H1 (cell line): Measurements from ENCODE around the gene KRTAP10-7. TPM values are rescaled to one million over a fixed set of nuclear protein-coding genes. Genes with fewer than 3 reads are reported as not detected.

Experiments used
- CTCF ChIA-PET: fragments of 300-600 bp; sonication (Branson Sonifier 250); formaldehyde crosslinking; loops from one replicate; lab custom pipeline; 2021; ENCODE audit not compliant: partially characterized antibody; lab: Charles Lee
- POLR2A ChIA-PET: fragments of 300-600 bp; sonication (Branson Sonifier 250); formaldehyde crosslinking; loops from one replicate; lab custom pipeline; 2021; ENCODE audit warnings: inconsistent platforms; ENCODE audit not compliant: partially characterized antibody; lab: Charles Lee
- DNase-seq, 2 experiments: peaks; one replicate each; pipeline versions ENCODE4 v3.0.0 to v3.0.0-alpha.2; 2010 to 2022; ENCODE audit warnings: low spot score in 2 of 2, low read depth in 1 of 2, mixed read lengths in 1 of 2
- FAIRE-seq: peaks from 2 replicates; lab custom pipeline; 2011; peaks lifted over from hg19 to GRCh38; lab: Jason Lieb, UNC
- H2AFZ ChIP-seq: 2 replicates; pipeline ENCODE4 v1.8.1; 2012; ENCODE audit warnings: low read length, inconsistent platforms
- H2AK5ac ChIP-seq: 2 replicates; pipeline ENCODE4 v1.6.1; 2013; ENCODE audit warnings: low read depth, low read length
- H2BK120ac ChIP-seq: replicated peaks from 2 replicates; pipeline ENCODE3; 2013; ENCODE audit warnings: low read depth, low read length, inconsistent platforms
- H2BK12ac ChIP-seq: 2 replicates; pipeline ENCODE4 v1.6.1; 2013; ENCODE audit warnings: low read depth, low read length
- H2BK15ac ChIP-seq: 2 replicates; pipeline ENCODE4 v1.6.1; 2013; ENCODE audit warnings: low read length
- H2BK20ac ChIP-seq: 2 replicates; pipeline ENCODE4 v1.6.1; 2013; ENCODE audit warnings: low read length
- H2BK5ac ChIP-seq: 2 replicates; pipeline ENCODE4 v1.6.1; 2013; ENCODE audit warnings: low read depth, low read length
- H3K14ac ChIP-seq: 2 replicates; pipeline ENCODE4 v1.6.1; 2013; ENCODE audit warnings: inconsistent platforms; ENCODE audit not compliant: insufficient read length
- H3K18ac ChIP-seq: 2 replicates; pipeline ENCODE4 v1.6.1; 2013; ENCODE audit warnings: low read length; ENCODE audit errors: extremely low read depth
- H3K23ac ChIP-seq: 2 replicates; pipeline ENCODE4 v1.6.1; 2013; ENCODE audit warnings: inconsistent platforms; ENCODE audit not compliant: insufficient read length
- H3K23me2 ChIP-seq: 2 replicates; pipeline ENCODE4 v1.6.1; 2013; ENCODE audit warnings: low read depth, low read length
- H3K27ac ChIP-seq: 2 replicates; pipeline ENCODE4 v1.6.1; 2011; ENCODE audit warnings: low read depth, low read length, inconsistent platforms
- H3K27me3 ChIP-seq, 4 experiments: replicated peaks in 1 of 4; 1 replicate in 1 of 4; 2 replicates in 3 of 4; pipeline versions ENCODE4 v1.6.1 to v1.8.1; 2011 to 2013; ENCODE audit warnings: low read length in 3 of 4, mild to moderate bottlenecking in 3 of 4, inconsistent platforms in 2 of 4, mixed read lengths in 2 of 4, moderate library complexity in 1 of 4; ENCODE audit not compliant: control insufficient read depth in 3 of 4, insufficient read depth in 3 of 4; ENCODE audit errors: extremely low read depth in 1 of 4
- H3K36me3 ChIP-seq, 4 experiments: 2 replicates each; pipeline versions ENCODE4 v1.6.1 to v1.8.1; 2011 to 2013; ENCODE audit warnings: mild to moderate bottlenecking in 4 of 4, low read length in 3 of 4, moderate library complexity in 2 of 4, control low read depth in 1 of 4, inconsistent platforms in 1 of 4; ENCODE audit not compliant: insufficient read depth in 4 of 4, control insufficient read depth in 2 of 4
- H3K4ac ChIP-seq: replicated peaks from 2 replicates; pipeline ENCODE3; 2013; ENCODE audit warnings: low read length, low read depth, mixed read lengths, inconsistent platforms; ENCODE audit not compliant: insufficient read length
- H3K4me1 ChIP-seq, 4 experiments: replicated peaks in 1 of 4; 1 replicate in 1 of 4; 2 replicates in 3 of 4; pipeline versions ENCODE4 v1.6.1 to v1.8.1; 2011 to 2013; ENCODE audit warnings: low read length in 3 of 4, inconsistent platforms in 2 of 4, mixed read lengths in 1 of 4; ENCODE audit not compliant: insufficient read depth in 4 of 4, control insufficient read depth in 3 of 4
- H3K4me2 ChIP-seq, 2 experiments: 2 replicates each; pipeline versions ENCODE4 v1.6.1 to v1.8.1; 2011 to 2013; ENCODE audit warnings: low read depth in 2 of 2, low read length in 2 of 2, control low read depth in 1 of 2, inconsistent platforms in 1 of 2, mild to moderate bottlenecking in 1 of 2; ENCODE audit not compliant: insufficient read depth in 1 of 2
- H3K4me3 ChIP-seq, 4 experiments: fragments of 200-600, 300-600 bp in 1 of 4; sonication (generic), shearing (Covaris generic), sonication (Bioruptor Twin) in 1 of 4; 2 replicates each; pipeline versions ENCODE4 v1.5.1 to v1.8.1; 2011 to 2016; ENCODE audit warnings: low read length in 4 of 4, low read depth in 3 of 4, control low read depth in 2 of 4, inconsistent platforms in 2 of 4, mild to moderate bottlenecking in 2 of 4, mixed read lengths in 1 of 4, moderate library complexity in 1 of 4; ENCODE audit not compliant: insufficient read depth in 2 of 4; ENCODE audit errors: extremely low read depth in 1 of 4
- H3K56ac ChIP-seq: replicated peaks from 2 replicates; pipeline ENCODE3; 2013; ENCODE audit warnings: low read depth, mild to moderate bottlenecking, mixed read lengths, low read length, inconsistent platforms; ENCODE audit not compliant: insufficient read length
- H3K79me1 ChIP-seq: 2 replicates; pipeline ENCODE4 v1.6.1; 2013; ENCODE audit warnings: low read depth, low read length, control low read depth
- H3K79me2 ChIP-seq, 2 experiments: 2 replicates each; pipeline versions ENCODE4 v1.6.1 to v1.8.1; 2012 to 2013; ENCODE audit warnings: low read length in 2 of 2, mild to moderate bottlenecking in 2 of 2, inconsistent platforms in 1 of 2; ENCODE audit not compliant: insufficient read depth in 2 of 2, control insufficient read depth in 1 of 2
- H3K9ac ChIP-seq, 4 experiments: replicated peaks in 1 of 4; 1 replicate in 1 of 4; 2 replicates in 3 of 4; pipeline versions ENCODE4 v1.6.1 to v1.8.1; 2011 to 2013; ENCODE audit warnings: low read depth in 3 of 4, low read length in 3 of 4, control low read depth in 2 of 4, mild to moderate bottlenecking in 2 of 4, moderate library complexity in 2 of 4, inconsistent platforms in 1 of 4; ENCODE audit errors: extremely low read depth in 1 of 4
- H3K9me3 ChIP-seq, 2 experiments: 2 replicates each; pipeline versions ENCODE4 v1.6.1 to v1.8.1; 2012 to 2013; ENCODE audit warnings: mild to moderate bottlenecking in 2 of 2, moderate library complexity in 2 of 2, control low read depth in 1 of 2, inconsistent platforms in 1 of 2, low read depth in 1 of 2, low read length in 1 of 2, mixed read lengths in 1 of 2; ENCODE audit not compliant: insufficient read depth in 2 of 2
- H4K20me1 ChIP-seq, 2 experiments: replicated peaks in 1 of 2; 2 replicates each; pipeline versions ENCODE3 to v1.8.1; 2011 to 2013; ENCODE audit warnings: inconsistent platforms in 2 of 2, low read length in 2 of 2, mild to moderate bottlenecking in 1 of 2; ENCODE audit not compliant: insufficient read depth in 2 of 2, control insufficient read depth in 1 of 2
- H4K5ac ChIP-seq: 2 replicates; pipeline ENCODE4 v1.6.1; 2013; ENCODE audit warnings: low read length, low read depth, mixed read lengths, inconsistent platforms; ENCODE audit not compliant: insufficient read length
- H4K8ac ChIP-seq: 2 replicates; pipeline ENCODE4 v1.8.0; 2013; ENCODE audit warnings: mild to moderate bottlenecking, moderate library complexity, low read length, inconsistent platforms; ENCODE audit not compliant: insufficient read depth; ENCODE audit errors: extremely low read depth
- H4K91ac ChIP-seq: replicated peaks from 2 replicates; pipeline ENCODE3; 2013; ENCODE audit warnings: low read length, mixed read lengths, inconsistent platforms; ENCODE audit not compliant: insufficient read length
- CHD2 ChIP-seq: IDR thresholded peaks from 2 replicates; pipeline ENCODE4 v1.6.1; 2012; ENCODE audit warnings: low read length, improper control_type of control experiment
- MAFK ChIP-seq: IDR thresholded peaks from 2 replicates; pipeline ENCODE4 v1.6.1; 2012; ENCODE audit warnings: low read depth, mild to moderate bottlenecking, improper control_type of control experiment, low read length
- POLR2A ChIP-seq, 2 experiments: IDR thresholded peaks; 1 replicate in 1 of 2; 2 replicates in 1 of 2; pipeline ENCODE4 v1.6.1; 2011; ENCODE audit warnings: low read depth in 2 of 2, low read length in 2 of 2, mild to moderate bottlenecking in 2 of 2; ENCODE audit errors: control extremely low read depth in 1 of 2
- POU5F1 ChIP-seq: IDR thresholded peaks from 2 replicates; pipeline ENCODE4 v1.6.1; 2011; ENCODE audit warnings: low read depth, mild to moderate bottlenecking, low read length, moderate library complexity
- SP4 ChIP-seq: IDR thresholded peaks from 2 replicates; pipeline ENCODE4 v1.6.1; 2012; ENCODE audit warnings: low read length, inconsistent platforms
- SRF ChIP-seq: IDR thresholded peaks from 2 replicates; pipeline ENCODE4 v1.6.1; 2011; ENCODE audit warnings: mild to moderate bottlenecking, low read depth, low read length, moderate library complexity
- WGBS, 2 experiments: shearing (Covaris generic) in 1 of 2; methylation state at CpG; one replicate each; pipeline versions ENCODE4 v1.1.6 to v1.1.7; 2013 to 2015; ENCODE audit warnings: low lambda C conversion rate in 2 of 2, mixed read lengths in 2 of 2, inconsistent platforms in 1 of 2, low coverage in 1 of 2, missing lambda C conversion rate in 1 of 2; ENCODE audit not compliant: insufficient replicate concordance in 2 of 2, insufficient coverage in 1 of 2, insufficient read length in 1 of 2; ENCODE audit errors: extremely low coverage in 1 of 2, missing lambda C conversion rate in 1 of 2; 5-methylcytosine and 5-hydroxymethylcytosine counted together
- polyA plus RNA-seq, 7 experiments: library from polyadenylated mRNA; depleted of rRNA in 3 of 7; stranded (reverse) in 5 of 7; unstranded in 2 of 7; fragments of >200 nt in 5 of 7; fragments of 200-250 nt in 2 of 7; gene quantifications; 1 replicate in 5 of 7; 2 replicates in 1 of 7; 4 replicates in 1 of 7; pipeline versions ENCODE4 v1.2.1 to v1.2.3, GENCODE V29; 2011 to 2013; ENCODE audit warnings: missing spikeins in 2 of 7, mixed read lengths in 2 of 7
- total RNA-seq: library from RNA; stranded (reverse); fragmentation: NEBNext Ultra II Directional; extraction: Animal tissue kit (Norgen Biotek cat#: 25700); gene quantifications from 2 replicates; pipeline ENCODE4 v1.2.1, GENCODE V29; 2021
- TF ChIP-seq, protein P1 (sequence below): IDR thresholded peaks from 2 replicates; pipeline ENCODE4 v1.6.1; 2011; ENCODE audit warnings: low read depth, mild to moderate bottlenecking, low read length; ENCODE audit not compliant: insufficient read depth

The KRTAP10-7 gene
- total and polyA plus RNA-seq, 2 of the 8 experiments (the other 6 are each of a cell fraction or from before 2014, with no cell fraction given) = not detected

DNA sequence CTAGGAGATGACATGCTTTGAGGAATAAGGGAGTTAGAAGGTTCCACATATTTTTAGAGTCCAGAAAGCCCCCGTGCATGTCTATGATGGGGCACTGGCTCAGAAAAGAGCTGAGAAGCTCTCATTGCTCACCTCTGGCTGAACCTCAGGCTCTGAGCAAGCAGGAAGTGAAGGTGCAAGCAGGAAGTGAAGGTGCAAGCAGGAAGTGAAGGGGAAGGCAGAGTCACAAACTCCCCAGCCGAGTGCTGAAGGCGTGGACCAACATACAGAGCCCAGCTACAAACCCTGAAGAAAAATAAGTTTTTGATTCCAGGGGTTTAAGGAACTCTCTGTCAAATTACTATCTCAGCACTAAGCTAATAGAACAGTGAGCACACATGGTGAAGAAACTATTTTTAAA, 18.5 kb downstream of the KRTAP10-7 start:
- H3K9ac ChIP-seq = no peak overlapping the region; a peak in 1 of 7 replicates
- peak overlapping the region; percentile 50 for H3K4ac ChIP-seq
- H3K4me2 ChIP-seq = no peak overlapping the region
- POLR2A ChIA-PET = no interaction called here
- no peaks in the 10 kb centered on the region; the same call in 1 of the 2 replicates for H3K79me1 ChIP-seq
- H3K36me3 ChIP-seq = no peaks in the 10 kb centered on the region
- no peak overlapping the region for H2BK5ac ChIP-seq
- H4K91ac ChIP-seq = no peak overlapping the region
- H3K23me2 ChIP-seq = no peaks in the 10 kb centered on the region
- peaks cover 0 to 1% of the 10 kb centered on the region in 2 experiments for H4K20me1 ChIP-seq
- no peak overlapping the region for H2BK20ac ChIP-seq
- FAIRE-seq (no peak), DNase-seq (no peak)
- no peak overlapping the region for H3K4me3 ChIP-seq
- H3K23ac ChIP-seq = no peak overlapping the region
- no peak overlapping the region for H3K18ac ChIP-seq
- H3K27me3 ChIP-seq = no peaks in the 10 kb centered on the region
- no peak overlapping the region for H2BK15ac ChIP-seq
- no peaks in the 10 kb centered on the region for H3K79me2 ChIP-seq
- no peak overlapping the region for H2AK5ac ChIP-seq
- no peak overlapping the region for H3K14ac ChIP-seq
- no peak overlapping the region for H2AFZ ChIP-seq
- TF ChIP-seq, protein P1, sequence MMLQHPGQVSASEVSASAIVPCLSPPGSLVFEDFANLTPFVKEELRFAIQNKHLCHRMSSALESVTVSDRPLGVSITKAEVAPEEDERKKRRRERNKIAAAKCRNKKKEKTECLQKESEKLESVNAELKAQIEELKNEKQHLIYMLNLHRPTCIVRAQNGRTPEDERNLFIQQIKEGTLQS = no peak
- TF ChIP-seq POLR2A (IDR thresholded peaks at IDR 0.05; ENCODE audit: control extremely low read depth in 1 of 2, low read depth in 2 of 2, low read length in 2 of 2) (no peak), SRF (no peak), MAFK (no peak), CHD2 (no peak), POU5F1 (no peak), SP4 (no peak)
- peaks cover 0 to 5% (median 2%) of the 10 kb centered on the region in 4 experiments; a peak in 4 of 7 replicates for H3K4me1 ChIP-seq
- no peak overlapping the region for H4K8ac ChIP-seq
- H2BK120ac ChIP-seq = no peak overlapping the region
- H3K56ac ChIP-seq = no peak overlapping the region
- H3K9me3 ChIP-seq = peaks cover 10 to 11% of the 10 kb centered on the region in 2 experiments
- H3K27ac ChIP-seq = no peak overlapping the region
- no peak overlapping the region for H2BK12ac ChIP-seq
- CTCF ChIA-PET = interaction anchor here (0.6 to 4.0 kb wide), 25 partner anchors 8 to 182 kb away, joined by 3 to 16 read pairs (median 4); partner anchors contain the start of genes KRTAP10-11, KRTAP10-7, KRTAP10-9 and KRTAP12-2
- no peak overlapping the region for H4K5ac ChIP-seq
- 93% methylated on average over 3 of the region's 3 CpGs; no CpG with 5 or more reads in 1 of the 2 experiments for WGBS, 2 experiments
